Activated B cell treated with CpG ODN at 0.5 μM for 24 hours (primary cell): Measurements from ENCODE around the gene SYNPO2. TPM values are rescaled to one million over a fixed set of nuclear protein-coding genes. Genes with fewer than 3 reads are reported as not detected.

ENCODE experiments used
- ATAC-seq: fragments of 200-7000 bp; cut with Tn5 transposase; one replicate; pipeline ENCODE4 v1.10.0; 2021; ENCODE audit warnings: low read depth, mild to moderate bottlenecking, moderate library complexity
- CTCF ChIA-PET: fragments of 350-600 bp; sonication (Branson Sonifier 250); formaldehyde crosslinking; loops from one replicate; lab custom pipeline; 2021; ENCODE audit warnings: antibody characterized with exemption; lab: Charles Lee
- POLR2A ChIA-PET: fragments of 350-600 bp; sonication (Branson Sonifier 250); formaldehyde crosslinking; loops from one replicate; lab custom pipeline; 2021; ENCODE audit warnings: antibody characterized with exemption; lab: Charles Lee
- DNase-seq: peaks from one replicate; pipeline ENCODE4 v3.0.0; 2022
- H3K27ac Mint-ChIP-seq: one replicate; pipeline ENCODE4 v1.8.0; 2020; ENCODE audit warnings: mixed read lengths
- H3K27me3 Mint-ChIP-seq: one replicate; pipeline ENCODE4 v1.8.0; 2021; ENCODE audit warnings: mixed read lengths
- H3K36me3 Mint-ChIP-seq: one replicate; pipeline ENCODE4 v1.8.0; 2021; ENCODE audit warnings: low read depth, mixed read lengths
- H3K4me1 Mint-ChIP-seq: one replicate; pipeline ENCODE4 v1.8.0; 2021; ENCODE audit warnings: mixed read lengths
- H3K4me3 Mint-ChIP-seq: one replicate; pipeline ENCODE4 v1.8.0; 2020; ENCODE audit warnings: mild to moderate bottlenecking, mixed read lengths
- H3K9me3 Mint-ChIP-seq: one replicate; pipeline ENCODE4 v1.8.0; 2020; ENCODE audit warnings: mixed read lengths
- intact Hi-C: fragments of 100-400 bp; cut with micrococcal nuclease; formaldehyde crosslinking; loops from one replicate; pipeline ENCODE4 v1.15.1; 2024
- total RNA-seq: library from RNA; stranded (reverse); gene quantifications from 2 replicates; pipeline ENCODE4 v1.2.3, GENCODE V29; 2022
- TF ChIP-seq, protein P1 (sequence below): fragments of 200-600 bp; IDR thresholded peaks from one replicate; pipeline ENCODE4 v1.8.0; 2022; ENCODE audit warnings: antibody characterized with exemption, mild to moderate bottlenecking

Gene SYNPO2
- total RNA-seq, 1 donor from 2014 or later = 0.18 TPM

GRCh38 chr4:119037709-119038108 lies 149.1 kb downstream of the SYNPO2 start:
- ChIA-PET POLR2A (no interaction called here), CTCF (no interaction called here)
- Mint-ChIP-seq H3K36me3 (no peaks in the 10 kb centered on the region), H3K27ac (no peak overlapping the region), H3K27me3 (peaks cover 1% of the 10 kb centered on the region), H3K4me3 (no peak overlapping the region), H3K4me1 (peaks cover 5% of the 10 kb centered on the region), H3K9me3 (no peaks in the 10 kb centered on the region)
- ATAC-seq (no peak), DNase-seq (no peak)
- TF ChIP-seq, protein P1, sequence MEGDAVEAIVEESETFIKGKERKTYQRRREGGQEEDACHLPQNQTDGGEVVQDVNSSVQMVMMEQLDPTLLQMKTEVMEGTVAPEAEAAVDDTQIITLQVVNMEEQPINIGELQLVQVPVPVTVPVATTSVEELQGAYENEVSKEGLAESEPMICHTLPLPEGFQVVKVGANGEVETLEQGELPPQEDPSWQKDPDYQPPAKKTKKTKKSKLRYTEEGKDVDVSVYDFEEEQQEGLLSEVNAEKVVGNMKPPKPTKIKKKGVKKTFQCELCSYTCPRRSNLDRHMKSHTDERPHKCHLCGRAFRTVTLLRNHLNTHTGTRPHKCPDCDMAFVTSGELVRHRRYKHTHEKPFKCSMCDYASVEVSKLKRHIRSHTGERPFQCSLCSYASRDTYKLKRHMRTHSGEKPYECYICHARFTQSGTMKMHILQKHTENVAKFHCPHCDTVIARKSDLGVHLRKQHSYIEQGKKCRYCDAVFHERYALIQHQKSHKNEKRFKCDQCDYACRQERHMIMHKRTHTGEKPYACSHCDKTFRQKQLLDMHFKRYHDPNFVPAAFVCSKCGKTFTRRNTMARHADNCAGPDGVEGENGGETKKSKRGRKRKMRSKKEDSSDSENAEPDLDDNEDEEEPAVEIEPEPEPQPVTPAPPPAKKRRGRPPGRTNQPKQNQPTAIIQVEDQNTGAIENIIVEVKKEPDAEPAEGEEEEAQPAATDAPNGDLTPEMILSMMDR = no peak
- intact Hi-C loops = no loop called here

GRCh38 chr4:119038116-119038841 lies 149.6 kb downstream of the SYNPO2 start:
- no peak for ATAC-seq
- Mint-ChIP-seq H3K4me1 (peaks cover 5% of the 10 kb centered on the region), H3K9me3 (no peaks in the 10 kb centered on the region)

GRCh38 chr4:119039160-119039559 lies 150.5 kb downstream of the SYNPO2 start:
- peaks cover 1% of the 10 kb centered on the region for H3K27me3 Mint-ChIP-seq
- CTCF ChIA-PET = interaction anchor here (1.2 to 1.7 kb wide), 3 partner anchors 10 to 249 kb away, joined by 3 to 5 read pairs (median 3); no protein-coding TSS in a partner anchor

More at GRCh38 chr4:119038116-119038841, 149.6 kb downstream of the SYNPO2 start:
- ChIA-PET CTCF (interaction anchor here (1.2 to 1.4 kb wide), 2 partner anchors 9 to 58 kb away, joined by 3 read pairs; no protein-coding TSS in a partner anchor), POLR2A (interaction anchor here (0.7 kb wide), 1 partner anchor 175 kb away, joined by 3 read pairs; no protein-coding TSS in a partner anchor)
- TF ChIP-seq, protein P1 = no peak
- Mint-ChIP-seq H3K27me3 (peaks cover 1% of the 10 kb centered on the region), H3K27ac (no peak overlapping the region), H3K36me3 (no peaks in the 10 kb centered on the region), H3K4me3 (no peak overlapping the region)
- intact Hi-C loops = no loop called here
- DNase-seq = no peak

GRCh38 chr4:119039779-119040178 lies 151.1 kb downstream of the SYNPO2 start:
- intact Hi-C loops = loop anchor here (5.0 kb wide), 2 partner anchors 588 to 1013 kb away; partner anchors contain the start of gene PDE5A
- no peak overlapping the region for H3K27ac Mint-ChIP-seq
- no peaks in the 10 kb centered on the region for H3K9me3 Mint-ChIP-seq
- no peak overlapping the region for H3K4me3 Mint-ChIP-seq
- ATAC-seq (no peak), DNase-seq (no peak)
- H3K4me1 Mint-ChIP-seq = peaks cover 5% of the 10 kb centered on the region
- POLR2A ChIA-PET = no interaction called here
- no peaks in the 10 kb centered on the region for H3K36me3 Mint-ChIP-seq
- H3K27me3 Mint-ChIP-seq = no peaks in the 10 kb centered on the region
- CTCF ChIA-PET = interaction anchor here (0.7 to 3.3 kb wide), 8 partner anchors 10 to 453 kb away, joined by 3 to 27 read pairs (median 4); no protein-coding TSS in a partner anchor
- TF ChIP-seq, protein P1 = no peak

More at GRCh38 chr4:119039160-119039559, 150.5 kb downstream of the SYNPO2 start:
- no peaks in the 10 kb centered on the region for H3K36me3 Mint-ChIP-seq
- TF ChIP-seq, protein P1 = no peak
- DNase-seq (no peak), ATAC-seq (no peak)
- intact Hi-C loops = no loop called here
- no peak overlapping the region for H3K4me3 Mint-ChIP-seq
- POLR2A ChIA-PET = interaction anchor here (0.7 kb wide), 1 partner anchor 174 kb away, joined by 3 read pairs; no protein-coding TSS in a partner anchor
- no peak overlapping the region for H3K27ac Mint-ChIP-seq
- peaks cover 5% of the 10 kb centered on the region for H3K4me1 Mint-ChIP-seq
- H3K9me3 Mint-ChIP-seq = no peaks in the 10 kb centered on the region

- Mint-ChIP-seq H3K27me3 (no peaks in the 10 kb centered on the region), H3K4me1 (peaks cover 5% of the 10 kb centered on the region), H3K36me3 (no peaks in the 10 kb centered on the region), H3K27ac (no peak overlapping the region), H3K9me3 (no peaks in the 10 kb centered on the region), H3K4me3 (no peak overlapping the region)
- intact Hi-C loops = loop anchor here (5.0 kb wide), 2 partner anchors 587 to 1012 kb away; partner anchors contain the start of gene PDE5A
- ATAC-seq (no peak), DNase-seq (no peak)
- TF ChIP-seq, protein P1 = no peak
- ChIA-PET POLR2A (interaction anchor here (0.9 kb wide), 1 partner anchor 259 kb away, joined by 3 read pairs; no protein-coding TSS in a partner anchor), CTCF (interaction anchor here (0.7 to 3.3 kb wide), 7 partner anchors 10 to 453 kb away, joined by 3 to 27 read pairs (median 5); no protein-coding TSS in a partner anchor)
Observed at GRCh38 chr4:119040261-119040660, 151.6 kb downstream of the SYNPO2 start.
